NCI-H1436 (cell line): ENCODE results near the gene CD99L2.

Experiments
- DNase-seq: peaks from one replicate; lab custom pipeline; 2025; lab: John Stamatoyannopoulos, UW

CD99L2 gene

DNA sequence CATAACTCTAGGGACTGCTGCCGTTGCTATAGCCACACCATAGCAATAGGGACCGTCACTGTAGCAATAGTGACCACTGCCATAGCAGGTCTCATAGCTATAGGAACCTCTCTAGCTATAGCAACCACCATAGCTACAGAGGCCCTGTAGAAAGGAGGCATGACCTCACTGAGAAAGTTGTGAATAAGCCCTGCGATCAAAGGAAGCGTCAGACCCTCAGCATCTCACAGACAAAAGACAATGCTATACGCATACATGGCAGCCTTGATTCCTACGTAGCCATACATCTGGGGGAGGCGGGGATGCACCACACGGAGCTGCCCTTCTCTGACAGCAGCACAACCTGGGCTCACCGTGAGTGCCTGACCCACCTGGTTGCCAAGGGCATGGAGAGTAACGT, 116.8 kb downstream of the CD99L2 start:
- no peak for DNase-seq

- DNase-seq = no peak
These were observed 119.1 kb downstream of the CD99L2 start for GRCh38 chrX:150779385-150779784.

DNA sequence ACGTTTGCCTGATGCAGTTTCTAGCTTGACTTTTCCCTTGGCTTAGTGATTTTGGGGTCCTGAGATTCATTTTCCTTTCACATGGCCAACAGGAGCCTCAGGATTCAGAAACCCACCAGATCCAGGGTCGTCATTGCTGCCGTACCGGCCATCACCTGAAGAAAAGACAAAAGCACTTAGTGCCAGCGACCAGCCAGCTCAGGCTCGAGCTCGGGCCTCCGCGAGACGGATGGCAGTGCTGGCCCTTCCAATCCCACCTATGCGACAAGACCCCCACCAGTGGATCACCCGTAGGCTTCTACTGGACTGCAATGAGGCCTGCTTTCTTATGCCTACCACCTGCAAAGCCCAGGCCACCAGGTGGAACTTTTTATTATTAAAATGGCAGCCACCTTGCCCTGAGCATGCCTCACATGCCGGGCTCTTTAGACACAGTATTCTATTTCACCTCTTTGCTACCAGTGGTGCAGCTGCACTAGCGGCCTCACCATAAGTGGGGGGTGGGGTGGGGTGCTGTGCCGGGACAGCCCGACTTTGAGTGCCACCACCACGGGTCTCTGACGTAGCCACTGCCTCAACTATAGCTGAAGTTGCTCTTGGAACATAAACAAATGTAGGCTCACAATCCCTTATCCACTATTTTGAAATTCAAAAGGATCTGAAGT, 121.0 kb downstream of the CD99L2 start:
- no peak for DNase-seq

- no peak for DNase-seq
These were observed 122.7 kb downstream of the CD99L2 start for GRCh38 chrX:150775569-150776350.

GRCh38 chrX:150774798-150775568, 123.5 kb downstream of the CD99L2 start:
- DNase-seq = no peak

- no peak for DNase-seq
These were observed 124.8 kb downstream of the CD99L2 start for GRCh38 chrX:150773634-150774033.

GRCh38 chrX:150773117-150773516, 125.4 kb downstream of the CD99L2 start:
- DNase-seq = no peak

- DNase-seq = peak; percentile 58
These were observed 126.1 kb downstream of the CD99L2 start for GRCh38 chrX:150772150-150772970.

GRCh38 chrX:150771116-150771515, 127.4 kb downstream of the CD99L2 start:
- no peak for DNase-seq

DNA sequence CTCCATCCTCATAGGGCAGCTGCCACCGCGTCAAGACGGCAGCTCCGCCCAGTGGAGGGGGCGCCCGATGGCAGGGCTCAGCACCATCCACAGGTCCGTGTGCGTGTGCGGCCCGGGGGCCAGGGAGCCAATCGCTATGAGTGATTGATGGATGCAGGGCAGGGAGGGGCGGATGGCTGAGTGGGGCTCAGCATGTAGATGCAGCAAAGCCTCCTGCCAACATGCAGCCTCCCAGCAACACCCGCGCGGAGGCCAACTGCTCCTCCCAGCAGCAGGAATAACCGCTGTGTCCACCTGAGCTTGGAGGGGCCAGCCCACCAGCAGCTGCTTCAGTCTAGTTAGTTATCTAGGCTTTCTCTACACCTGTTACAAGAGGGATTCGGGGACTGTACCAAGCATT, 127.8 kb downstream of the CD99L2 start:
- DNase-seq = no peak

- DNase-seq = no peak
These were observed 129.1 kb downstream of the CD99L2 start for GRCh38 chrX:150769408-150769807.

GRCh38 chrX:150768580-150769190, 129.8 kb downstream of the CD99L2 start:
- DNase-seq = no peak

- no peak for DNase-seq
These were observed 130.4 kb downstream of the CD99L2 start for GRCh38 chrX:150768132-150768485.

GRCh38 chrX:150767475-150768131, 130.9 kb downstream of the CD99L2 start:
- DNase-seq = no peak

DNA sequence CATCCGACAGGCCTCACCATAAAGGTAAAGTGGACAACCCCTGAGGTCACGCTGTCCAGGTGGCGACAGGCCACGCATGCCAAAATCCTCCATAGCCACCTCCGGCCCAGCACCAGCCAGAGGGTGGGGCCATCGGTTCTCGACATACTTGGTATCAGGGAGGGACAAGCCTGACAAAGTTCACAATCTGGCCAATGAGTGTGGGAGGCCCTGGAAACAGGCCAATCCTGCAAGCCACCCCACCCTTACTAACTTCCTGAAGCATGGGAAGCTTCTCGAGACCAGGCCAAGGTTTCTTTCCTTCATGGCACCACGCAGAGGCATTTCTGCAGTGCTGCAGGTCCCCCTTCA, 131.4 kb downstream of the CD99L2 start:
- DNase-seq = no peak

GRCh38 chrX:150766351-150767044, 132.0 kb downstream of the CD99L2 start:
- no peak for DNase-seq

DNA sequence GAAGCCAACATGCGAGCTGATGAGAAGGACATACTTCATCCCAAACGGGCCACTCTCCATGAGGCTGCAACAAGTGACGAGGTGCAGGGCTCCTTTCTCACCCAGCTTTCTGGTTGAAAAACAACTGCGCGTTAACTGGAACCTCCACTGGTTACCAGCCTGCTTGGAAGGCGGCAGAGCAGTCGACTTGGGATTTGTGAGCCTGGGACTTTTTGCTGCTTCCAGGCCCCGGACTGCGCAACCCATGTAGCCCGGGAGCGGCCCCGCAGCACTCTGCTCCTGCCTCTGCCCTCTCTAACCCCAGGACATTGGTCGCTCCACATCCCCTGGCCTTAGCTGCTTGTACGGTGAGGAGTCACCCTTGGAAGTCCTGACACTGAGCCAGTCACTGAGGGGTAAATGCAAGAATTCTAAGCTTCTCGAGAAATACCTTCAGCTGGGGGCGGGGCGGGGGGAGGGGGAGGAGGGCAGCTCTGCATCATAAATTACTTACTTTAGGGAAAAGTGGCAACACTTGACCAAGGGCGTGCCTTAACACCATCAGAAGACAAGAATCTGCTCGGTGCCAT, 132.6 kb downstream of the CD99L2 start:
- no peak for DNase-seq

- DNase-seq = no peak
These were observed 133.2 kb downstream of the CD99L2 start for GRCh38 chrX:150765237-150765636.

- no peak for DNase-seq
These were observed 134.7 kb downstream of the CD99L2 start for GRCh38 chrX:150763810-150764209.

- no peak for DNase-seq
These were observed 135.1 kb downstream of the CD99L2 start for GRCh38 chrX:150763303-150763797.
